CD8-positive, alpha-beta memory T cell (primary cell): ENCODE measurements around the gene EIF4EBP2. TPM values are rescaled to one million over a fixed set of nuclear protein-coding genes. Genes with fewer than 3 reads are reported as not detected.

Experiments
- CTCF ChIA-PET: fragments of 350-600 bp; sonication (Branson Sonifier 250); formaldehyde crosslinking; loops from one replicate; lab custom pipeline; 2021; ENCODE audit warnings: antibody characterized with exemption; lab: Charles Lee
- POLR2A ChIA-PET: fragments of 350-600 bp; sonication (Branson Sonifier 250); formaldehyde crosslinking; loops from one replicate; lab custom pipeline; 2021; ENCODE audit warnings: antibody characterized with exemption; lab: Charles Lee
- DNase-seq, 5 donors: peaks; one replicate each; pipeline versions ENCODE4 v3.0.0 to v3.0.0-alpha.2; 2020 to 2022; ENCODE audit warnings: mixed read lengths in 1 of 5
- H3K27ac ChIP-seq: one replicate; pipeline ENCODE4 v1.7.0; 2013; ENCODE audit warnings: low read depth, mild to moderate bottlenecking, low read length, moderate library complexity
- H3K27me3 ChIP-seq: 2 replicates; pipeline ENCODE4 v1.7.0; 2013; ENCODE audit warnings: low read length, mild to moderate bottlenecking; ENCODE audit not compliant: insufficient read depth, poor library complexity, severe bottlenecking
- H3K36me3 ChIP-seq: 2 replicates; pipeline ENCODE4 v1.7.0; 2013; ENCODE audit warnings: mild to moderate bottlenecking, low read length, moderate library complexity; ENCODE audit not compliant: insufficient read depth
- H3K4me1 ChIP-seq: 2 replicates; pipeline ENCODE4 v1.7.0; 2013; ENCODE audit warnings: mild to moderate bottlenecking, low read length, moderate library complexity; ENCODE audit not compliant: insufficient read depth
- H3K4me3 ChIP-seq: 2 replicates; pipeline ENCODE4 v1.7.0; 2013; ENCODE audit warnings: mild to moderate bottlenecking, low read length
- H3K9me3 ChIP-seq: 2 replicates; pipeline ENCODE4 v1.7.0; 2013; ENCODE audit warnings: mild to moderate bottlenecking, low read length
- H3K27ac Mint-ChIP-seq, 8 donors: one replicate each; pipeline ENCODE4 v1.8.0; 2020 to 2021; ENCODE audit warnings: mixed read lengths in 8 of 8, mild to moderate bottlenecking in 6 of 8, inconsistent platforms in 3 of 8, moderate library complexity in 3 of 8
- H3K27me3 Mint-ChIP-seq, 2 donors: one replicate each; pipeline ENCODE4 v1.8.0; 2020 to 2021; ENCODE audit warnings: mixed read lengths in 2 of 2, mild to moderate bottlenecking in 1 of 2, moderate library complexity in 1 of 2
- H3K36me3 Mint-ChIP-seq, 3 donors: one replicate each; pipeline ENCODE4 v1.8.0; 2020 to 2021; ENCODE audit warnings: mixed read lengths in 3 of 3, inconsistent platforms in 1 of 3, mild to moderate bottlenecking in 1 of 3
- H3K4me1 Mint-ChIP-seq, 3 donors: one replicate each; pipeline ENCODE4 v1.8.0; 2020 to 2021; ENCODE audit warnings: mixed read lengths in 3 of 3, inconsistent platforms in 1 of 3, mild to moderate bottlenecking in 1 of 3
- H3K4me3 Mint-ChIP-seq, 7 donors: one replicate each; pipeline ENCODE4 v1.8.0; 2020 to 2021; ENCODE audit warnings: mixed read lengths in 7 of 7, mild to moderate bottlenecking in 6 of 7, moderate library complexity in 4 of 7, inconsistent platforms in 2 of 7
- H3K9me3 Mint-ChIP-seq, 5 donors: one replicate each; pipeline ENCODE4 v1.8.0; 2020 to 2022; ENCODE audit warnings: mixed read lengths in 5 of 5, mild to moderate bottlenecking in 3 of 5, moderate library complexity in 2 of 5, inconsistent platforms in 1 of 5
- polyA plus RNA-seq: library from polyadenylated mRNA; unstranded; fragments of 300-500 nt; fragmentation: Illumina TruSeq; gene quantifications from one replicate; pipeline ENCODE4 v1.2.3, GENCODE V29; 2021
- total RNA-seq, 2 experiments: library from RNA; stranded (reverse); gene quantifications; one replicate each; pipeline ENCODE4 v1.2.3, GENCODE V29; 2021

The EIF4EBP2 gene
- total and polyA plus RNA-seq, 3 experiments from 2014 or later: 44.4 to 61.9 (median 45.8) TPM

GRCh38 chr10:70445718-70446657 is 42.0 kb downstream of the EIF4EBP2 start:
- Histone ChIP-seq H3K27ac (no peak overlapping the region), H3K27me3 (peaks cover 17% of the 10 kb centered on the region), H3K9me3 (no peaks in the 10 kb centered on the region), H3K36me3 (no peaks in the 10 kb centered on the region), H3K4me1 (peaks cover 11% of the 10 kb centered on the region), H3K4me3 (no peak overlapping the region)
- Mint-ChIP-seq H3K27ac (no peak overlapping the region), H3K36me3 (no peaks in the 10 kb centered on the region), H3K4me3 (peak overlapping the region in 1 of 7 donors; percentile 52), H3K27me3 (peaks cover 35 to 56% of the 10 kb centered on the region in 2 donors), H3K9me3 (no peaks in the 10 kb centered on the region), H3K4me1 (peaks cover 7 to 15% (median 9%) of the 10 kb centered on the region in 3 donors)
- DNase-seq: no peak
- CTCF ChIA-PET: interaction anchor here (1.2 kb wide), 1 partner anchor 15 kb away, joined by 3 read pairs; no protein-coding TSS in a partner anchor
- POLR2A ChIA-PET: no interaction called here

- POLR2A ChIA-PET: no interaction called here
These were observed 44.3 kb downstream of the EIF4EBP2 start for GRCh38 chr10:70448236-70448635.

GRCh38 chr10:70455213-70455630 is 51.3 kb downstream of the EIF4EBP2 start:
- no peak overlapping the region for H3K27ac ChIP-seq
- no peaks in the 10 kb centered on the region for H3K36me3 ChIP-seq
- Mint-ChIP-seq H3K27me3 (peaks cover 30 to 51% of the 10 kb centered on the region in 2 donors), H3K9me3 (no peaks in the 10 kb centered on the region), H3K4me3 (no peak overlapping the region), H3K36me3 (no peaks in the 10 kb centered on the region), H3K4me1 (peaks cover 0 to 8% (median 0%) of the 10 kb centered on the region in 3 donors), H3K27ac (no peak overlapping the region)
- DNase-seq: no peak
- CTCF ChIA-PET: interaction anchor here (0.6 kb wide), 1 partner anchor 365 kb away, joined by 3 read pairs; no protein-coding TSS in a partner anchor
- POLR2A ChIA-PET: no interaction called here
- no peaks in the 10 kb centered on the region for H3K9me3 ChIP-seq
- no peak overlapping the region for H3K4me3 ChIP-seq
- peaks cover 11% of the 10 kb centered on the region for H3K27me3 ChIP-seq
- H3K4me1 ChIP-seq: no peaks in the 10 kb centered on the region

More at GRCh38 chr10:70448236-70448635, 44.3 kb downstream of the EIF4EBP2 start:
- Histone ChIP-seq H3K27ac (no peak overlapping the region), H3K36me3 (no peaks in the 10 kb centered on the region), H3K27me3 (peaks cover 5% of the 10 kb centered on the region), H3K9me3 (no peaks in the 10 kb centered on the region), H3K4me3 (no peak overlapping the region), H3K4me1 (no peaks in the 10 kb centered on the region)
- Mint-ChIP-seq H3K9me3 (no peaks in the 10 kb centered on the region), H3K27me3 (peaks cover 20 to 40% of the 10 kb centered on the region in 2 donors), H3K4me3 (no peak overlapping the region), H3K36me3 (no peaks in the 10 kb centered on the region), H3K4me1 (no peaks in the 10 kb centered on the region), H3K27ac (no peak overlapping the region)
- CTCF ChIA-PET: no interaction called here
- DNase-seq: no peak

- no peaks in the 10 kb centered on the region for H3K4me1 ChIP-seq
- no peaks in the 10 kb centered on the region for H3K9me3 Mint-ChIP-seq
- no peaks in the 10 kb centered on the region for H3K36me3 ChIP-seq
- H3K4me1 Mint-ChIP-seq: peaks cover 0 to 8% (median 0%) of the 10 kb centered on the region in 3 donors
- H3K27me3 ChIP-seq: peaks cover 11% of the 10 kb centered on the region
- H3K27ac ChIP-seq: no peak overlapping the region
- ChIA-PET POLR2A (no interaction called here), CTCF (no interaction called here)
- no peak for DNase-seq
- H3K27me3 Mint-ChIP-seq: peaks cover 35 to 51% of the 10 kb centered on the region in 2 donors
- no peak overlapping the region for H3K27ac Mint-ChIP-seq
- no peak overlapping the region for H3K4me3 ChIP-seq
- H3K4me3 Mint-ChIP-seq: no peak overlapping the region
- no peaks in the 10 kb centered on the region for H3K36me3 Mint-ChIP-seq
- no peaks in the 10 kb centered on the region for H3K9me3 ChIP-seq
These were observed 52.2 kb downstream of the EIF4EBP2 start for GRCh38 chr10:70456164-70456563.

GRCh38 chr10:70457759-70458305 is 53.9 kb downstream of the EIF4EBP2 start:
- no peaks in the 10 kb centered on the region for H3K36me3 Mint-ChIP-seq
- peaks cover 11% of the 10 kb centered on the region for H3K27me3 ChIP-seq
- DNase-seq: no peak
- peaks cover 0 to 8% (median 0%) of the 10 kb centered on the region in 3 donors for H3K4me1 Mint-ChIP-seq
- no peak overlapping the region for H3K4me3 ChIP-seq
- H3K36me3 ChIP-seq: no peaks in the 10 kb centered on the region
- H3K4me3 Mint-ChIP-seq: no peak overlapping the region
- H3K9me3 Mint-ChIP-seq: no peaks in the 10 kb centered on the region
- H3K27ac ChIP-seq: no peak overlapping the region
- no peaks in the 10 kb centered on the region for H3K4me1 ChIP-seq
- CTCF ChIA-PET: no interaction called here
- peaks cover 36 to 60% of the 10 kb centered on the region in 2 donors for H3K27me3 Mint-ChIP-seq
- POLR2A ChIA-PET: no interaction called here
- H3K27ac Mint-ChIP-seq: no peak overlapping the region
- no peaks in the 10 kb centered on the region for H3K9me3 ChIP-seq

- Histone ChIP-seq H3K9me3 (no peaks in the 10 kb centered on the region), H3K4me1 (no peaks in the 10 kb centered on the region), H3K27ac (no peak overlapping the region), H3K36me3 (no peaks in the 10 kb centered on the region), H3K4me3 (no peak overlapping the region), H3K27me3 (peaks cover 11% of the 10 kb centered on the region)
- no peak for DNase-seq
- Mint-ChIP-seq H3K27ac (no peak overlapping the region), H3K27me3 (peaks cover 36 to 59% of the 10 kb centered on the region in 2 donors), H3K9me3 (no peaks in the 10 kb centered on the region), H3K4me1 (peaks cover 0 to 8% (median 0%) of the 10 kb centered on the region in 3 donors), H3K36me3 (no peaks in the 10 kb centered on the region), H3K4me3 (peak overlapping the region in 2 of 7 donors; percentile 29 to 41)
- CTCF ChIA-PET: interaction anchor here (1.4 kb wide), 1 partner anchor 300 kb away, joined by 3 read pairs; no protein-coding TSS in a partner anchor
- POLR2A ChIA-PET: no interaction called here
These were observed 54.5 kb downstream of the EIF4EBP2 start for GRCh38 chr10:70458329-70459060.

GRCh38 chr10:70459061-70459773 is 55.3 kb downstream of the EIF4EBP2 start:
- no peak for DNase-seq
- ChIA-PET CTCF (interaction anchor here (1.0 to 1.4 kb wide), 2 partner anchors 90 to 299 kb away, joined by 3 read pairs; no protein-coding TSS in a partner anchor), POLR2A (no interaction called here)
- no peak overlapping the region for H3K4me3 Mint-ChIP-seq
- no peaks in the 10 kb centered on the region for H3K9me3 ChIP-seq
- H3K36me3 Mint-ChIP-seq: no peaks in the 10 kb centered on the region
- H3K27ac Mint-ChIP-seq: no peak overlapping the region
- peaks cover 0 to 8% (median 0%) of the 10 kb centered on the region in 3 donors for H3K4me1 Mint-ChIP-seq
- peaks cover 11% of the 10 kb centered on the region for H3K27me3 ChIP-seq
- no peak overlapping the region for H3K27ac ChIP-seq
- H3K4me1 ChIP-seq: no peaks in the 10 kb centered on the region
- no peaks in the 10 kb centered on the region for H3K36me3 ChIP-seq
- H3K4me3 ChIP-seq: no peak overlapping the region
- H3K27me3 Mint-ChIP-seq: peaks cover 36 to 56% of the 10 kb centered on the region in 2 donors
- no peaks in the 10 kb centered on the region for H3K9me3 Mint-ChIP-seq
